GM12865 (cell line): ENCODE results near the gene SERPINB7.

Experiments used
- DNase-seq: peaks from one replicate; pipeline ENCODE4 v3.0.0; 2010; ENCODE audit warnings: low read depth
- H3K4me3 ChIP-seq: 2 replicates; pipeline ENCODE4 v1.5.1; 2011; ENCODE audit warnings: mild to moderate bottlenecking, low read depth, low read length, control low read depth
- CTCF ChIP-seq: IDR thresholded peaks from 2 replicates; pipeline ENCODE4 v1.5.1; 2011; ENCODE audit warnings: low read length, control low read depth, low read depth, inconsistent platforms; ENCODE audit not compliant: insufficient read depth; ENCODE audit errors: missing control alignments

The SERPINB7 gene

GRCh38 chr18:63832470-63832869 lies 57.3 kb downstream of the SERPINB7 start:
- TF ChIP-seq CTCF, result no peak
- DNase-seq, result peak; percentile 33
- no peak overlapping the region for H3K4me3 ChIP-seq

- DNase-seq, result no peak
- H3K4me3 ChIP-seq, result no peak overlapping the region
- no peak for TF ChIP-seq CTCF
These were observed 59.4 kb downstream of the SERPINB7 start for GRCh38 chr18:63834471-63835113.

GRCh38 chr18:63836456-63836855 lies 61.2 kb downstream of the SERPINB7 start:
- no peak for DNase-seq
- no peak overlapping the region for H3K4me3 ChIP-seq
- TF ChIP-seq CTCF, result no peak

GRCh38 chr18:63837590-63837989 lies 62.4 kb downstream of the SERPINB7 start:
- no peak for TF ChIP-seq CTCF
- DNase-seq, result no peak
- no peak overlapping the region for H3K4me3 ChIP-seq

- no peak overlapping the region for H3K4me3 ChIP-seq
- DNase-seq, result no peak
- no peak for TF ChIP-seq CTCF
These were observed 67.8 kb downstream of the SERPINB7 start for GRCh38 chr18:63843008-63843407.

GRCh38 chr18:63844254-63844653 lies 69.0 kb downstream of the SERPINB7 start:
- DNase-seq, result peak; percentile 52

More at GRCh38 chr18:63844254-63844653, 69.0 kb downstream of the SERPINB7 start:
- peak; percentile 36 for TF ChIP-seq CTCF
- no peak overlapping the region for H3K4me3 ChIP-seq
